Nucleus accumbens (tissue), 56 donors: ENCODE measurements around the gene IL26.

Source experiments
- DNase-seq, 56 donors: peaks; one replicate each; lab custom pipeline; 2025; lab: John Stamatoyannopoulos, UW

IL26 gene

GRCh38 chr12:68225576-68226476, at the start of gene IL26:
IL26 (minus strand) TSS chr12:68225810; CDS start chr12:68225756, 54 bp downstream.
- DNase-seq, result peak in 1 of 56 donors; percentile 5

GRCh38 chr12:68272732-68273131, 47.1 kb upstream of the IL26 start:
- DNase-seq, result no peak

GRCh38 chr12:68271346-68271745, 45.7 kb upstream of the IL26 start:
- no peak for DNase-seq

- no peak for DNase-seq
Measured at GRCh38 chr12:68270358-68270757, 44.7 kb upstream of the IL26 start.

GRCh38 chr12:68269779-68270178, 44.2 kb upstream of the IL26 start:
- DNase-seq, result no peak

- no peak for DNase-seq
Measured at GRCh38 chr12:68268967-68269366, 43.4 kb upstream of the IL26 start.

- DNase-seq, result no peak
Measured at GRCh38 chr12:68267892-68268396, 42.3 kb upstream of the IL26 start.

- DNase-seq, result no peak
Measured at GRCh38 chr12:68264857-68265256, 39.2 kb upstream of the IL26 start.

GRCh38 chr12:68264158-68264855, 38.7 kb upstream of the IL26 start:
- no peak for DNase-seq

- no peak for DNase-seq
Measured at GRCh38 chr12:68263366-68263765, 37.8 kb upstream of the IL26 start.

- no peak for DNase-seq
Measured at GRCh38 chr12:68261896-68262295, 36.3 kb upstream of the IL26 start.

GRCh38 chr12:68260153-68260552, 34.5 kb upstream of the IL26 start:
- no peak for DNase-seq

GRCh38 chr12:68259318-68259940, 33.8 kb upstream of the IL26 start:
- peak in 1 of 56 donors; percentile 7 for DNase-seq

GRCh38 chr12:68253504-68253903, 27.9 kb upstream of the IL26 start, which contains the start of gene IL22:
IL22 (minus strand) TSS chr12:68253604; CDS start chr12:68253448, 156 bp downstream.
- no peak for DNase-seq

- no peak for DNase-seq
Measured at GRCh38 chr12:68252077-68252476, 26.5 kb upstream of the IL26 start.

- DNase-seq, result no peak
Measured at GRCh38 chr12:68250454-68250853, 24.8 kb upstream of the IL26 start.

- no peak for DNase-seq
Measured at GRCh38 chr12:68247785-68248184, 22.2 kb upstream of the IL26 start.

- no peak for DNase-seq
Measured at GRCh38 chr12:68246350-68246749, 20.7 kb upstream of the IL26 start.

GRCh38 chr12:68245180-68246021, 19.8 kb upstream of the IL26 start:
- DNase-seq, result no peak

GRCh38 chr12:68242777-68243176, 17.2 kb upstream of the IL26 start:
- DNase-seq, result no peak
